HepG2 (cell line): Measurements from ENCODE around the gene EPHA10. TPM values are rescaled to one million over a fixed set of nuclear protein-coding genes. Genes with fewer than 3 reads are reported as not detected.

Source experiments
- CHD4 ChIP-seq: fragments of 200-600 bp; sonication (generic); IDR thresholded peaks from 2 replicates; pipeline ENCODE4 v1.7.0; 2017; ENCODE audit warnings: mild to moderate bottlenecking, low read length, borderline replicate concordance
- ELF3 ChIP-seq: IDR thresholded peaks from 2 replicates; pipeline ENCODE4 v1.6.1; 2016; ENCODE audit warnings: missing genetic modification reagents, missing compliant biosample characterization
- GTF3A ChIP-seq: sonication (generic); formaldehyde crosslinking; conservative IDR thresholded peaks from 2 replicates; pipeline ENCODE4 v1.4.0; 2020; ENCODE audit warnings: mild to moderate bottlenecking, missing genetic modification reagents
- HDAC6 ChIP-seq: fragments of 200-600 bp; sonication (generic); IDR thresholded peaks from 2 replicates; pipeline ENCODE4 v1.7.0; 2017; ENCODE audit warnings: mild to moderate bottlenecking, antibody characterized with exemption, low read length, low read depth
- KAT2B ChIP-seq: fragments of 150-350 bp; IDR thresholded peaks from 2 replicates; pipeline ENCODE4 v1.6.1; 2014; ENCODE audit warnings: low read depth, low read length, borderline replicate concordance
- KAT8 ChIP-seq: IDR thresholded peaks from 2 replicates; pipeline ENCODE4 v1.6.1; 2016; ENCODE audit warnings: missing genetic modification reagents, missing compliant biosample characterization
- KLF16 ChIP-seq, 2 experiments: sonication (generic) in 1 of 2; formaldehyde crosslinking in 1 of 2; IDR thresholded peaks; 2 replicates each; pipeline versions ENCODE4 v1.6.1 to v1.8.0; 2016 to 2023; ENCODE audit warnings: missing genetic modification reagents in 2 of 2, missing compliant biosample characterization in 1 of 2
- POLR2G ChIP-seq: fragments of 200-400 bp; formaldehyde crosslinking; IDR thresholded peaks from 2 replicates; pipeline ENCODE4 v1.6.1; 2018; ENCODE audit warnings: mild to moderate bottlenecking, low read depth, low read length, moderate library complexity
- TSC22D2 ChIP-seq: sonication (generic); formaldehyde crosslinking; IDR thresholded peaks from 2 replicates; pipeline ENCODE4 v1.5.1; 2020; ENCODE audit warnings: missing genetic modification reagents, mild to moderate bottlenecking, borderline replicate concordance
- ZFP41 ChIP-seq: sonication (generic); formaldehyde crosslinking; IDR thresholded peaks from 2 replicates; pipeline ENCODE4 v1.4.0; 2020; ENCODE audit warnings: mild to moderate bottlenecking, missing genetic modification reagents, borderline replicate concordance
- ZMAT3 ChIP-seq: sonication (generic); formaldehyde crosslinking; conservative IDR thresholded peaks from 2 replicates; pipeline ENCODE4 v1.7.0; 2021; ENCODE audit warnings: missing genetic modification reagents
- ZNF253 ChIP-seq: sonication (generic); formaldehyde crosslinking; IDR thresholded peaks from 2 replicates; pipeline ENCODE4 v1.8.0; 2022; ENCODE audit warnings: mild to moderate bottlenecking, missing genetic modification reagents, borderline replicate concordance
- ZNF274 ChIP-seq: sonication (generic); formaldehyde crosslinking; IDR thresholded peaks from 2 replicates; pipeline ENCODE4 v1.5.1; 2020; ENCODE audit warnings: mild to moderate bottlenecking, missing genetic modification reagents
- ZNF33A ChIP-seq: sonication (generic); formaldehyde crosslinking; IDR thresholded peaks from 2 replicates; pipeline ENCODE4 v1.5.1; 2020; ENCODE audit warnings: missing genetic modification reagents, mild to moderate bottlenecking, moderate library complexity, borderline replicate concordance
- ZNF350 ChIP-seq: sonication (generic); formaldehyde crosslinking; IDR thresholded peaks from 2 replicates; pipeline ENCODE4 v1.4.0; 2020; ENCODE audit warnings: mild to moderate bottlenecking, low read depth, missing genetic modification reagents, borderline replicate concordance
- ZNF670 ChIP-seq: sonication (generic); formaldehyde crosslinking; IDR thresholded peaks from 2 replicates; pipeline ENCODE4 v1.8.0; 2022; ENCODE audit warnings: mild to moderate bottlenecking, missing genetic modification reagents, borderline replicate concordance
- ZSCAN9 ChIP-seq: IDR thresholded peaks from 2 replicates; pipeline ENCODE4 v1.6.1; 2016; ENCODE audit warnings: borderline replicate concordance
- polyA plus RNA-seq, 8 experiments: library from polyadenylated mRNA; depleted of rRNA in 3 of 8; stranded (reverse) in 7 of 8; unstranded in 1 of 8; fragments of >200 nt; fragmentation: Illumina TruSeq in 4 of 8; extraction: Trizol in 4 of 8; gene quantifications; 2 replicates each; pipeline versions ENCODE4 v1.2.1 to v1.2.3, GENCODE V29; 2011 to 2016; ENCODE audit warnings: low read depth in 4 of 8, missing spikeins in 1 of 8, mixed read lengths in 1 of 8; ENCODE audit not compliant: insufficient read depth in 1 of 8
- total RNA-seq, 5 experiments: library from RNA; depleted of rRNA; stranded (reverse); fragments of >200 nt; fragmentation: Illumina TruSeq; extraction: Trizol; gene quantifications; 2 replicates each; pipeline ENCODE4 v1.2.3, GENCODE V29; 2016; ENCODE audit warnings: low read depth in 1 of 5
- TF ChIP-seq, protein P1 (sequence below): sonication (generic); formaldehyde crosslinking; IDR thresholded peaks from 2 replicates; pipeline ENCODE4 v1.5.1; 2020; ENCODE audit warnings: missing genetic modification reagents, mild to moderate bottlenecking, borderline replicate concordance
- TF ChIP-seq, protein P2 (sequence below): sonication (generic); formaldehyde crosslinking; IDR thresholded peaks from 2 replicates; pipeline ENCODE4 v1.5.1; 2020; ENCODE audit warnings: mild to moderate bottlenecking, moderate library complexity, missing genetic modification reagents
- TF ChIP-seq, protein P3 (sequence below): IDR thresholded peaks from 2 replicates; pipeline ENCODE4 v1.6.1; 2016; ENCODE audit warnings: mild to moderate bottlenecking
- TF ChIP-seq, protein P4 (sequence below): sonication (generic); formaldehyde crosslinking; IDR thresholded peaks from 2 replicates; pipeline ENCODE4 v1.4.0; 2020; ENCODE audit warnings: mild to moderate bottlenecking, low read depth, missing genetic modification reagents
- TF ChIP-seq, protein P5 (sequence below): sonication (generic); formaldehyde crosslinking; IDR thresholded peaks from 2 replicates; pipeline ENCODE4 v1.4.0; 2020; ENCODE audit warnings: mild to moderate bottlenecking, low read depth, missing genetic modification reagents
- TF ChIP-seq, protein P6 (sequence below): sonication (generic); formaldehyde crosslinking; IDR thresholded peaks from 2 replicates; pipeline ENCODE4 v1.4.0; 2020; ENCODE audit warnings: missing genetic modification reagents

Gene EPHA10
- total and polyA plus RNA-seq, 2 of the 13 experiments (the other 11 are each of a cell fraction or from before 2014, with no cell fraction given) = 0.11 to 0.58 TPM

DNA sequence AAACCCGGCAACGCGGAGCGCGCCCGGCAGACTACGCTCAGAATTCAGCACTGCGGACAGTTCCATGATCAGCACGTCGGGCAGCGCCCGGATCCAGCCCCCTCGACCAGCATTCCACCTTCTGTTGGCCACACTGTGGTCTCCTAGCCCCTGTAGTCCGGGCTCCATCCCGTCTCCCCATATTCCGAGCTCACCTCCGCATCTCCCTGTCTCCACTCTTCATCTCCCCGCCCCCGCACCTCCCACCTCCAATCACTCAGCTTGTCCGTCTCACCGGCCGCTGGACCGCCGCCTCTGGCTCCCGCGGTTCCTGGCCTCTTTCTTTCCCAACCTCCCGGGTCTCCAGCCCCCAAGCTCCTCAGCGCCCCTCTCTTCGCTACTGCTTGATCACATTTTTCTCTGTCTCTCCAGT is 500 bp downstream of the EPHA10 start (continued):
- TF ChIP-seq, protein P1, sequence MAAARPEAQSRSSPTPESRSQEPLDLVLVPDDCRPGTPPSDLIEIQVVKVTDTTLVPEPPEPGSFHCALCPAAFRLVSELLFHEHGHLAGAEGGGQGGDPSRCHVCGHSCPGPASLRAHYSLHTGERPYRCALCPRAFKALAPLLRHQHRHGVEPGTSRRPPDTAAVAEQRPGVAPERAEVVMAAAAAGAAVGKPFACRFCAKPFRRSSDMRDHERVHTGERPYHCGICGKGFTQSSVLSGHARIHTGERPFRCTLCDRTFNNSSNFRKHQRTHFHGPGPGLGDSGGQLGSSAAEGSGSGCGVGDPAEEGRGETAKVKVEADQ = peak; percentile 98
- TF ChIP-seq ZNF670 (CRISPR knock-in tag) (peak; percentile 93; the same call in 1 of the 2 replicates), ELF3 (CRISPR knock-in tag) (peak; percentile 93), ZNF274 (CRISPR knock-in tag) (peak; percentile 99), ZNF350 (no peak), ZNF253 (CRISPR knock-in tag) (peak; percentile 97), KLF16 (CRISPR knock-in tag; IDR thresholded peaks at IDR 0.05) (peak; percentile 97 to 100), ZSCAN9 (CRISPR knock-in tag) (peak; percentile 100), CHD4 (no peak), POLR2G (no peak), ZNF33A (CRISPR knock-in tag) (peak; percentile 95), KAT8 (peak; percentile 91), ZMAT3 (CRISPR knock-in tag) (peak; percentile 99), GTF3A (no peak), ZFP41 (CRISPR knock-in tag) (peak; percentile 98), HDAC6 (no peak), KAT2B (no peak), TSC22D2 (CRISPR knock-in tag) (peak; percentile 100)
- TF ChIP-seq, protein P2, sequence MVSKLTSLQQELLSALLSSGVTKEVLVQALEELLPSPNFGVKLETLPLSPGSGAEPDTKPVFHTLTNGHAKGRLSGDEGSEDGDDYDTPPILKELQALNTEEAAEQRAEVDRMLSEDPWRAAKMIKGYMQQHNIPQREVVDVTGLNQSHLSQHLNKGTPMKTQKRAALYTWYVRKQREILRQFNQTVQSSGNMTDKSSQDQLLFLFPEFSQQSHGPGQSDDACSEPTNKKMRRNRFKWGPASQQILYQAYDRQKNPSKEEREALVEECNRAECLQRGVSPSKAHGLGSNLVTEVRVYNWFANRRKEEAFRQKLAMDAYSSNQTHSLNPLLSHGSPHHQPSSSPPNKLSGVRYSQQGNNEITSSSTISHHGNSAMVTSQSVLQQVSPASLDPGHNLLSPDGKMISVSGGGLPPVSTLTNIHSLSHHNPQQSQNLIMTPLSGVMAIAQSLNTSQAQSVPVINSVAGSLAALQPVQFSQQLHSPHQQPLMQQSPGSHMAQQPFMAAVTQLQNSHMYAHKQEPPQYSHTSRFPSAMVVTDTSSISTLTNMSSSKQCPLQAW (CRISPR knock-in tag) = no peak
- TF ChIP-seq, protein P3, sequence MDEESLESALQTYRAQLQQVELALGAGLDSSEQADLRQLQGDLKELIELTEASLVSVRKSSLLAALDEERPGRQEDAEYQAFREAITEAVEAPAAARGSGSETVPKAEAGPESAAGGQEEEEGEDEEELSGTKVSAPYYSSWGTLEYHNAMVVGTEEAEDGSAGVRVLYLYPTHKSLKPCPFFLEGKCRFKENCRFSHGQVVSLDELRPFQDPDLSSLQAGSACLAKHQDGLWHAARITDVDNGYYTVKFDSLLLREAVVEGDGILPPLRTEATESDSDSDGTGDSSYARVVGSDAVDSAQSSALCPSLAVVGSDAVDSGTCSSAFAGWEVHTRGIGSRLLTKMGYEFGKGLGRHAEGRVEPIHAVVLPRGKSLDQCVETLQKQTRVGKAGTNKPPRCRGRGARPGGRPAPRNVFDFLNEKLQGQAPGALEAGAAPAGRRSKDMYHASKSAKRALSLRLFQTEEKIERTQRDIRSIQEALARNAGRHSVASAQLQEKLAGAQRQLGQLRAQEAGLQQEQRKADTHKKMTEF (CRISPR knock-in tag) = peak; percentile 84; the same call in 1 of the 2 replicates
- TF ChIP-seq, protein P4, sequence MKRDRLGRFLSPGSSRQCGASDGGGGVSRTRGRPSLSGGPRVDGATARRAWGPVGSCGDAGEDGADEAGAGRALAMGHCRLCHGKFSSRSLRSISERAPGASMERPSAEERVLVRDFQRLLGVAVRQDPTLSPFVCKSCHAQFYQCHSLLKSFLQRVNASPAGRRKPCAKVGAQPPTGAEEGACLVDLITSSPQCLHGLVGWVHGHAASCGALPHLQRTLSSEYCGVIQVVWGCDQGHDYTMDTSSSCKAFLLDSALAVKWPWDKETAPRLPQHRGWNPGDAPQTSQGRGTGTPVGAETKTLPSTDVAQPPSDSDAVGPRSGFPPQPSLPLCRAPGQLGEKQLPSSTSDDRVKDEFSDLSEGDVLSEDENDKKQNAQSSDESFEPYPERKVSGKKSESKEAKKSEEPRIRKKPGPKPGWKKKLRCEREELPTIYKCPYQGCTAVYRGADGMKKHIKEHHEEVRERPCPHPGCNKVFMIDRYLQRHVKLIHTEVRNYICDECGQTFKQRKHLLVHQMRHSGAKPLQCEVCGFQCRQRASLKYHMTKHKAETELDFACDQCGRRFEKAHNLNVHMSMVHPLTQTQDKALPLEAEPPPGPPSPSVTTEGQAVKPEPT (CRISPR knock-in tag) = peak; percentile 90
- TF ChIP-seq, protein P5, sequence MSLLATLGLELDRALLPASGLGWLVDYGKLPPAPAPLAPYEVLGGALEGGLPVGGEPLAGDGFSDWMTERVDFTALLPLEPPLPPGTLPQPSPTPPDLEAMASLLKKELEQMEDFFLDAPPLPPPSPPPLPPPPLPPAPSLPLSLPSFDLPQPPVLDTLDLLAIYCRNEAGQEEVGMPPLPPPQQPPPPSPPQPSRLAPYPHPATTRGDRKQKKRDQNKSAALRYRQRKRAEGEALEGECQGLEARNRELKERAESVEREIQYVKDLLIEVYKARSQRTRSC = peak; percentile 98
- TF ChIP-seq, protein P6, sequence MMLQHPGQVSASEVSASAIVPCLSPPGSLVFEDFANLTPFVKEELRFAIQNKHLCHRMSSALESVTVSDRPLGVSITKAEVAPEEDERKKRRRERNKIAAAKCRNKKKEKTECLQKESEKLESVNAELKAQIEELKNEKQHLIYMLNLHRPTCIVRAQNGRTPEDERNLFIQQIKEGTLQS (CRISPR knock-in tag) = peak; percentile 98
